Activated naive CD4-positive, alpha-beta T cell treated with anti-CD3 and anti-CD28 coated beads, Interleukin-2, amount 50 U/mL, for 16 hours (primary cell): Measurements from ENCODE around the gene TMEM14A.
"Not testable (repeated sequence)": the region's sequence is repeated elsewhere in the genome, so short reads cannot be mapped to it uniquely, and the experiment has no call there.

Source experiments
- DNase-seq: peaks from one replicate; pipeline ENCODE4 v3.0.0-alpha.2; 2020

The TMEM14A gene

GRCh38 chr6:52704781-52705502, 34.0 kb downstream of the TMEM14A start:
- DNase-seq, result not testable (repeated sequence)

GRCh38 chr6:52706001-52706400, 35.1 kb downstream of the TMEM14A start:
- no peak for DNase-seq

- DNase-seq, result no peak
These were observed 37.2 kb downstream of the TMEM14A start for GRCh38 chr6:52707963-52708680.

GRCh38 chr6:52712136-52712535, 41.2 kb downstream of the TMEM14A start:
- DNase-seq, result no peak

GRCh38 chr6:52714761-52715160, 43.8 kb downstream of the TMEM14A start:
- not testable (repeated sequence) for DNase-seq

- DNase-seq, result no peak
These were observed 47.6 kb downstream of the TMEM14A start for GRCh38 chr6:52718550-52718949.

- DNase-seq, result no peak
These were observed 49.4 kb downstream of the TMEM14A start for GRCh38 chr6:52720321-52720720.

- no peak for DNase-seq
These were observed 53.1 kb downstream of the TMEM14A start for GRCh38 chr6:52724042-52724405.

GRCh38 chr6:52724406-52725121, 53.7 kb downstream of the TMEM14A start:
- peak; percentile 57 for DNase-seq

- DNase-seq, result no peak
These were observed 54.2 kb downstream of the TMEM14A start for GRCh38 chr6:52725143-52725534.

- DNase-seq, result no peak
These were observed 54.8 kb downstream of the TMEM14A start for GRCh38 chr6:52725535-52726192.

- DNase-seq, result no peak
These were observed 55.3 kb downstream of the TMEM14A start for GRCh38 chr6:52726193-52726542.

GRCh38 chr6:52726741-52727535, 56.0 kb downstream of the TMEM14A start:
- no peak for DNase-seq

- DNase-seq, result no peak
These were observed 57.0 kb downstream of the TMEM14A start for GRCh38 chr6:52727908-52728307.

- no peak for DNase-seq
These were observed 57.5 kb downstream of the TMEM14A start for GRCh38 chr6:52728394-52728793.

GRCh38 chr6:52729576-52729975, 58.7 kb downstream of the TMEM14A start:
- DNase-seq, result no peak

GRCh38 chr6:52731719-52732118, 60.8 kb downstream of the TMEM14A start:
- DNase-seq, result no peak

- no peak for DNase-seq
These were observed 62.3 kb downstream of the TMEM14A start for GRCh38 chr6:52733172-52733571.

- DNase-seq, result no peak
These were observed 63.2 kb downstream of the TMEM14A start for GRCh38 chr6:52734072-52734471.

GRCh38 chr6:52735071-52735470, 64.2 kb downstream of the TMEM14A start:
- DNase-seq, result no peak

- no peak for DNase-seq
These were observed 65.2 kb downstream of the TMEM14A start for GRCh38 chr6:52736145-52736544.
